Measurements from ENCODE around the gene XRCC3. TPM values are rescaled to one million over a fixed set of nuclear protein-coding genes. Genes with fewer than 3 reads are reported as not detected.
A peak's percentile ranks its signal among the peaks of the same experiment; 100 is the strongest.

The XRCC3 gene
- total and polyA plus RNA-seq, 2 donors (not counting 3 experiments of a cell fraction or from before 2014, with no cell fraction given) = 13.6 to 27.2 TPM

DNA sequence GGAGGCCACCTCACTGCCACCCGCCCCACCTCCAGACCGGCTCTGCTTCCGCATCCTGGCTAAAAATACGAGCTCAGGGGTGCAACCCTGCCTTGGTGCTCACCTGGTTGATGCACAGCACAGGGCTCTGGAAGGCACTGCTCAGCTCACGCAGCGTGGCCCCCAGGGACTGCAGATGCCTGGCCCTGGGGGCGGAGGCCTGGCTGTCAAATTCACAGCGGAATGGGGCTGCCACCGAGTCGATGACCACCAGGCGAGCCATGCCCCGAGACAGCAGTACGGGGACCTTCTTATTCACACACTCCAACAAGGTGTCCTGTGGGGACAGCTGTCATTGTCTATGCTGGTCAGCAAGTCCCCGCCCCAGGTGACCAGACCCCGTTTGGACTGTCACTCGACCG lies 16.0 kb downstream of the XRCC3 start:
- POLR2A ChIA-PET = no interaction called here
- no peak for DNase-seq (ENCODE audit: low read depth, low spot score)

DNA sequence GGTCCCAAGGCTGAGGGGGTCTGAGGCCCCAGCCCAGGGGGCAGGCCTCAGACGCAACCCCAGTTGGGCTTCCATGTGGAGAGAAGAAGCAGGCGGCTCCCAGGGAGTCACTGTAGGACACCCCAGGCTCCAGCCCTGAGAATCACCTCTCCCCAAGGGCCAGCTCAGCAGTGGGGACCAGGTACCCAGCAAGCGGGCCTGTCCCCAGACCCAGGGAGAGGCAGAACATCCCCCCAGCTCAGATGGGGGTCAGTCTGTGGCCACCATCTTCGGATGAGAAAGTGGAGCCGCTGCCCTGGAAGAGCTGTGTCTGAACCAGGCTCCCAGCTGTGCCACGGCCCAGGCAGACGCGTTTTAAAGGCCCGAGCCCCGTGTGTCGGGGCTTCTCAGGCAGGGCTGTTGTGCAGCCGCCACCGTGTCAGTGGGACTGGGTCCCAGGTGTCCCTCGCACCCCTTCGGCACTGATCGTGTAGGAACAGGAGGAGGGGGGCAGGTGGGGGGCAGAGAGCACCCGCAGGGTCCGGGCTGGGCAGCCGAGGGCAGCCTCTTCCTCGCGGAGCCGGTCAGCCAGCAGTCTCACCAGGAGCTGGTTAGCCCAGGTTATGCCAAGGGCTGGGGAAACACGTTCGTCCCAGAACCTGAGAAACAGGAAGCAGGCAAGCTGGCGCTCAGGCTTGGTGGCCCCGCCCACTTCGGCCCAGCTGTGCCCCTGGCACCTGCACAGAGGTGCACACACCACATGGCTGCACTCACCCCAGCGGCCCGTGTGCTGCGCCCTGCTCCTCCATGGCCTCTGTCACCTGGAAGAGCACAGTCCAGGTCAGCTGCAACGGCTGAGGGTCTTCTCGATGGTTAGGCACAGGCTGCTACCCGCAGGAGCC lies 16.6 kb downstream of the XRCC3 start:
- dilution Hi-C loops (cut with MboI; ENCODE audit: extremely low pct_ligation_motif_present, low sequenced_read_pairs) = no loop called here
- Histone ChIP-seq H3K36me3 (ENCODE audit: control insufficient read depth in 2 of 2, extremely low read depth in 1 of 2, insufficient read depth in 2 of 2, low read length in 2 of 2) (peaks cover 2 to 31% of the 10 kb centered on the region in 2 experiments), H3K79me2 (ENCODE audit: control insufficient read depth, insufficient read depth, low read length) (peaks cover 2% of the 10 kb centered on the region), H3K9me3 (replicated peaks; ENCODE audit: control insufficient read depth, insufficient read depth, low read length) (no peaks in the 10 kb centered on the region), H3K27ac (ENCODE audit: insufficient read depth, low read depth, low read length) (no peak overlapping the region), H3K9me1 (replicated peaks; ENCODE audit: control insufficient read depth, extremely low read depth, insufficient read depth, low read length) (no peaks in the 10 kb centered on the region), H3K4me2 (ENCODE audit: insufficient read depth, low read length) (no peak overlapping the region), H2AFZ (ENCODE audit: low read depth, low read length) (no peak overlapping the region), H3K4me1 (ENCODE audit: control insufficient read depth, extremely low read depth, insufficient read depth, low read length) (peaks cover 19% of the 10 kb centered on the region), H3K4me3 (replicated peaks in 1 of 3; ENCODE audit: insufficient read depth in 1 of 3, low read depth in 1 of 3, low read length in 3 of 3) (no peak overlapping the region), H3K27me3 (ENCODE audit: control insufficient read depth in 2 of 2, insufficient read depth in 2 of 2, low read length in 2 of 2) (no peaks in the 10 kb centered on the region), H4K20me1 (replicated peaks; ENCODE audit: control insufficient read depth, extremely low read depth, insufficient read depth, low read length) (no peaks in the 10 kb centered on the region), H3K9ac (replicated peaks; ENCODE audit: extremely low read depth, insufficient read depth, low read length) (no peak overlapping the region)
- no TSS peak for BruUV-seq (replicated peaks)
- TF ChIP-seq GATA2 (IDR thresholded peaks at IDR 0.05; ENCODE audit: insufficient read depth, insufficient read length, low read depth, low read length) (no peak), EZH2 (IDR thresholded peaks at IDR 0.05; ENCODE audit: borderline replicate concordance, low read depth, low read length, severe bottlenecking) (no peak), MYC (IDR thresholded peaks at IDR 0.05; ENCODE audit: low read depth, low read length) (no peak), JUN (IDR thresholded peaks at IDR 0.05; ENCODE audit: borderline replicate concordance, insufficient read depth, insufficient read length, low read depth) (no peak), POLR2AphosphoS5 (IDR thresholded peaks at IDR 0.05; ENCODE audit: insufficient read depth, low read depth, low read length) (no peak), FOS (IDR thresholded peaks at IDR 0.05; ENCODE audit: borderline replicate concordance, insufficient read depth, low read length) (no peak), POLR2A (IDR thresholded peaks at IDR 0.05; ENCODE audit: low read depth, low read length) (no peak)
- TF ChIP-seq, protein P1, sequence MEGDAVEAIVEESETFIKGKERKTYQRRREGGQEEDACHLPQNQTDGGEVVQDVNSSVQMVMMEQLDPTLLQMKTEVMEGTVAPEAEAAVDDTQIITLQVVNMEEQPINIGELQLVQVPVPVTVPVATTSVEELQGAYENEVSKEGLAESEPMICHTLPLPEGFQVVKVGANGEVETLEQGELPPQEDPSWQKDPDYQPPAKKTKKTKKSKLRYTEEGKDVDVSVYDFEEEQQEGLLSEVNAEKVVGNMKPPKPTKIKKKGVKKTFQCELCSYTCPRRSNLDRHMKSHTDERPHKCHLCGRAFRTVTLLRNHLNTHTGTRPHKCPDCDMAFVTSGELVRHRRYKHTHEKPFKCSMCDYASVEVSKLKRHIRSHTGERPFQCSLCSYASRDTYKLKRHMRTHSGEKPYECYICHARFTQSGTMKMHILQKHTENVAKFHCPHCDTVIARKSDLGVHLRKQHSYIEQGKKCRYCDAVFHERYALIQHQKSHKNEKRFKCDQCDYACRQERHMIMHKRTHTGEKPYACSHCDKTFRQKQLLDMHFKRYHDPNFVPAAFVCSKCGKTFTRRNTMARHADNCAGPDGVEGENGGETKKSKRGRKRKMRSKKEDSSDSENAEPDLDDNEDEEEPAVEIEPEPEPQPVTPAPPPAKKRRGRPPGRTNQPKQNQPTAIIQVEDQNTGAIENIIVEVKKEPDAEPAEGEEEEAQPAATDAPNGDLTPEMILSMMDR (IDR thresholded peaks at IDR 0.05; ENCODE audit: extremely low read depth in 1 of 2, insufficient read depth in 1 of 2, low read depth in 1 of 2, low read length in 2 of 2) = no peak
- TF ChIP-seq, protein P2, sequence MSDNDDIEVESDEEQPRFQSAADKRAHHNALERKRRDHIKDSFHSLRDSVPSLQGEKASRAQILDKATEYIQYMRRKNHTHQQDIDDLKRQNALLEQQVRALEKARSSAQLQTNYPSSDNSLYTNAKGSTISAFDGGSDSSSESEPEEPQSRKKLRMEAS (IDR thresholded peaks at IDR 0.05; ENCODE audit: insufficient read depth, insufficient read length) = no peak
- intact Hi-C loops (cut with micrococcal nuclease) = no loop called here
- FAIRE-seq (no peak), DNase-seq (ENCODE audit: low read depth, low spot score) (no peak)
- CTCF ChIA-PET = interaction anchor here (0.8 kb wide), 1 partner anchor 19 kb away, joined by 3 read pairs; no protein-coding TSS in a partner anchor
- POLR2A ChIA-PET = no interaction called here

More for the DNA sequence above, 16.0 kb downstream of the XRCC3 start:
- Histone ChIP-seq H3K4me3 (replicated peaks in 1 of 3; ENCODE audit: insufficient read depth in 1 of 3, low read depth in 1 of 3, low read length in 3 of 3) (no peak overlapping the region), H3K9me1 (replicated peaks; ENCODE audit: control insufficient read depth, extremely low read depth, insufficient read depth, low read length) (no peaks in the 10 kb centered on the region), H3K27ac (ENCODE audit: insufficient read depth, low read depth, low read length) (no peak overlapping the region), H3K36me3 (ENCODE audit: control insufficient read depth in 2 of 2, extremely low read depth in 1 of 2, insufficient read depth in 2 of 2, low read length in 2 of 2) (peaks cover 0 to 27% of the 10 kb centered on the region in 2 experiments), H2AFZ (ENCODE audit: low read depth, low read length) (no peak overlapping the region), H3K4me1 (ENCODE audit: control insufficient read depth, extremely low read depth, insufficient read depth, low read length) (peaks cover 25% of the 10 kb centered on the region), H4K20me1 (replicated peaks; ENCODE audit: control insufficient read depth, extremely low read depth, insufficient read depth, low read length) (no peaks in the 10 kb centered on the region), H3K79me2 (ENCODE audit: control insufficient read depth, insufficient read depth, low read length) (peaks cover 2% of the 10 kb centered on the region), H3K4me2 (ENCODE audit: insufficient read depth, low read length) (no peak overlapping the region), H3K27me3 (ENCODE audit: control insufficient read depth in 2 of 2, insufficient read depth in 2 of 2, low read length in 2 of 2) (no peaks in the 10 kb centered on the region), H3K9ac (replicated peaks; ENCODE audit: extremely low read depth, insufficient read depth, low read length) (no peak overlapping the region), H3K9me3 (replicated peaks; ENCODE audit: control insufficient read depth, insufficient read depth, low read length) (no peaks in the 10 kb centered on the region)
- no TSS peak for BruUV-seq (replicated peaks)
- CTCF ChIA-PET = interaction anchor here (0.8 kb wide), 1 partner anchor 19 kb away, joined by 3 read pairs; no protein-coding TSS in a partner anchor
- no peak for FAIRE-seq
- dilution Hi-C loops (cut with MboI; ENCODE audit: extremely low pct_ligation_motif_present, low sequenced_read_pairs) (no loop called here), intact Hi-C loops (cut with micrococcal nuclease) (no loop called here)
- TF ChIP-seq GATA2 (IDR thresholded peaks at IDR 0.05; ENCODE audit: insufficient read depth, insufficient read length, low read depth, low read length) (no peak), MYC (IDR thresholded peaks at IDR 0.05; ENCODE audit: low read depth, low read length) (no peak), POLR2AphosphoS5 (IDR thresholded peaks at IDR 0.05; ENCODE audit: insufficient read depth, low read depth, low read length) (peak; percentile 21)

All from endothelial cell of umbilical vein (primary cell).